ENCODE results near the gene NLRP1.

The NLRP1 gene

GRCh38 chr17:5557485-5557884, 26.8 kb downstream of the NLRP1 start:
- DNase-seq (ENCODE audit: low read depth in 1 of 2, low spot score in 1 of 2) = no peak

- no peak for DNase-seq (ENCODE audit: low read depth in 1 of 2, low spot score in 1 of 2)
These were observed 29.1 kb downstream of the NLRP1 start for GRCh38 chr17:5555254-5555653.

- DNase-seq (ENCODE audit: low read depth in 1 of 2, low spot score in 1 of 2) = no peak
These were observed 30.8 kb downstream of the NLRP1 start for GRCh38 chr17:5553479-5553878.

- DNase-seq (ENCODE audit: low read depth in 1 of 2, low spot score in 1 of 2) = no peak
These were observed 31.5 kb downstream of the NLRP1 start for GRCh38 chr17:5552841-5553240.

- no peak for DNase-seq (ENCODE audit: low read depth in 1 of 2, low spot score in 1 of 2)
These were observed 39.0 kb downstream of the NLRP1 start for GRCh38 chr17:5545051-5545987.

GRCh38 chr17:5544115-5544514, 40.2 kb downstream of the NLRP1 start:
- DNase-seq (ENCODE audit: low read depth in 1 of 2, low spot score in 1 of 2) = no peak

GRCh38 chr17:5541610-5542202, 42.6 kb downstream of the NLRP1 start:
- DNase-seq (ENCODE audit: low read depth in 1 of 2, low spot score in 1 of 2) = no peak

GRCh38 chr17:5540321-5540720, 44.0 kb downstream of the NLRP1 start:
- DNase-seq (ENCODE audit: low read depth in 1 of 2, low spot score in 1 of 2) = no peak

GRCh38 chr17:5539286-5539685, 45.0 kb downstream of the NLRP1 start:
- no peak for DNase-seq (ENCODE audit: low read depth in 1 of 2, low spot score in 1 of 2)

- no peak for DNase-seq (ENCODE audit: low read depth in 1 of 2, low spot score in 1 of 2)
These were observed 47.3 kb downstream of the NLRP1 start for GRCh38 chr17:5536866-5537650.

- DNase-seq (ENCODE audit: low read depth in 1 of 2, low spot score in 1 of 2) = no peak
These were observed 48.9 kb downstream of the NLRP1 start for GRCh38 chr17:5535436-5535835.

- DNase-seq (ENCODE audit: low read depth in 1 of 2, low spot score in 1 of 2) = no peak
These were observed 50.6 kb downstream of the NLRP1 start for GRCh38 chr17:5533486-5534315.

GRCh38 chr17:5532581-5532980, 51.7 kb downstream of the NLRP1 start:
- no peak for DNase-seq (ENCODE audit: low read depth in 1 of 2, low spot score in 1 of 2)

GRCh38 chr17:5531085-5531418, 53.3 kb downstream of the NLRP1 start:
- no peak for DNase-seq (ENCODE audit: low read depth in 1 of 2, low spot score in 1 of 2)

- DNase-seq (ENCODE audit: low read depth in 1 of 2, low spot score in 1 of 2) = no peak
These were observed 53.8 kb downstream of the NLRP1 start for GRCh38 chr17:5530265-5531084.

- no peak for DNase-seq (ENCODE audit: low read depth in 1 of 2, low spot score in 1 of 2)
These were observed 56.6 kb downstream of the NLRP1 start for GRCh38 chr17:5527601-5528250.

- DNase-seq (ENCODE audit: low read depth in 1 of 2, low spot score in 1 of 2) = peak in 1 of 2 donors; percentile 5
These were observed 57.3 kb downstream of the NLRP1 start for GRCh38 chr17:5526821-5527598.

GRCh38 chr17:5523249-5523648, 61.1 kb downstream of the NLRP1 start:
- DNase-seq (ENCODE audit: low read depth in 1 of 2, low spot score in 1 of 2) = no peak

GRCh38 chr17:5522476-5522875, 61.8 kb downstream of the NLRP1 start:
- DNase-seq (ENCODE audit: low read depth in 1 of 2, low spot score in 1 of 2) = no peak

All from activated T-helper 1 cell treated with anti-CD3 and anti-CD28 coated beads, Interleukin-2, amount 50 U/mL, for 16 hours (primary cell).